ENCODE data around the gene UQCR10.

The UQCR10 gene

DNA sequence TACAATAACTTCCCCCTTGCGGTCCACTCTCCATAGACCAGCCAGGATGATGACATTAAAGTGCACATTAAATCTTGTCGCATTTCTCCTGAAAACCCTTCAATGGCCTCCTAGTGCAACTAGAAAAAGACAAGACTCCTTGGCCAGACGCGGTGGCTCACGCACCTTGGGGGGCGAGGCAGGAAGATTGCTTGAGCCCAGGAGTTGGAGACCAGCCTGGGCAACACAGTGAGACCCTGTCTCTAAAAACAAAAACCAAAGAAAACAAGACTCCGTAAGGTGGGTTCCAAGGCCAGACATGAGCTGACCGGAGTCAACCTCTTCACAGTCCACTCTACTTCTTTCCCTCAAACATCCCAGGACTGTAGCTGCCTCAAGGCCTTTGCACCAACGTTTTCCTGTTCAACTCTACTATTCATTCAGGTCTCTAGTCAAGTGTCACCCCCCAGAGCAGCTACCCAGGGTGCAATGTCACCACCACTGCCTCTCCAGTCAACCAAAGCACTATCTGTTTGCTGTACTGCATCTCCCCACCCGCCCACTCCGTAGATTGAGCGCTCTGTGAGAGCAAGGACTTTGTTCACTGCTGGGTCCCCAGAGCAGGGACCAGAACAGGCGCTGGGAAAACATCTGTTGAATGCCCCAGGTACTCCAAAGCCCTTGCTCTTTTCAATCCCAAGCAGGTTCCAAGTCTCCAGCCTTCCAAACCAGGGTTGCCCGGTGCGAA is 1.1 kb upstream of the UQCR10 start:
- DNase-seq, result no peak

- peak; percentile 94 for DNase-seq
These were observed 468 bp upstream of the UQCR10 start, which contains the start of gene ZMAT5 for GRCh38 chr22:29766632-29767170. Gene ZMAT5, minus strand, starts transcription at chr22:29767007. Its CDS starts 18,463 bp downstream, at chr22:29748544.

- no peak for DNase-seq
These were observed 1.0 kb downstream of the UQCR10 start for GRCh38 chr22:29768052-29768693.

DNA sequence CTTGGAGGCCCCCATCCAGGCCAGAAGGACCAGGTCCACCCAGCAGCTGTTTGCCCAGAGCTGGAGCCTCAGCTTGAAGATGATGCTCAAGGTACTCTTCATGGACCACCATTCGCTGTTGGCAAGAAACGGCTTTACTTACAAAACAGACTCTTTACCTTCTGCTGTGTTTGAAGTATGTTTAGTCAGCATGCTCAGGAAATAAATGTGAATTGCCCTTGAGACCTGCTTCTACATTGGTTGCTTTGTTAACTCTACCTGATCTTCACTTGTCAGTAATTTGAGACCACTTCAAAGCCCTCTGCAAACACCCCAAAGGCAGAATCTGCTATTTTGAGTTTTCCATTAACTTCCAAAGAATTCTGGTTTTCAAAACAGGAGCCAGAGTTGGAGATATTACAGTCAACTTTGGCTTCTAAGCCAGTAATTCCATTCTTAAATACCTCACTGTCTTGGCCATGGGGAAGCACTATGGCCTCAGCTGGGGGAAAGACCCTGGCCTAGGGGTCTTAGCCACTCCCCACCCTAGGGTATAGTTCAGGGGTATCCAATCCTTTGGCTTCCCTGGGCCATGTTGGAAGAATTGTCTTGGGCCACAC is 2.7 kb downstream of the UQCR10 start:
- no peak for DNase-seq

- peak; percentile 83 for DNase-seq
These were observed 5.0 kb downstream of the UQCR10 start for GRCh38 chr22:29772170-29772641.

- no peak for DNase-seq
These were observed 6.1 kb downstream of the UQCR10 start for GRCh38 chr22:29773233-29773632.

GRCh38 chr22:29780220-29780619 is 13.1 kb downstream of the UQCR10 start:
- DNase-seq, result no peak

DNA sequence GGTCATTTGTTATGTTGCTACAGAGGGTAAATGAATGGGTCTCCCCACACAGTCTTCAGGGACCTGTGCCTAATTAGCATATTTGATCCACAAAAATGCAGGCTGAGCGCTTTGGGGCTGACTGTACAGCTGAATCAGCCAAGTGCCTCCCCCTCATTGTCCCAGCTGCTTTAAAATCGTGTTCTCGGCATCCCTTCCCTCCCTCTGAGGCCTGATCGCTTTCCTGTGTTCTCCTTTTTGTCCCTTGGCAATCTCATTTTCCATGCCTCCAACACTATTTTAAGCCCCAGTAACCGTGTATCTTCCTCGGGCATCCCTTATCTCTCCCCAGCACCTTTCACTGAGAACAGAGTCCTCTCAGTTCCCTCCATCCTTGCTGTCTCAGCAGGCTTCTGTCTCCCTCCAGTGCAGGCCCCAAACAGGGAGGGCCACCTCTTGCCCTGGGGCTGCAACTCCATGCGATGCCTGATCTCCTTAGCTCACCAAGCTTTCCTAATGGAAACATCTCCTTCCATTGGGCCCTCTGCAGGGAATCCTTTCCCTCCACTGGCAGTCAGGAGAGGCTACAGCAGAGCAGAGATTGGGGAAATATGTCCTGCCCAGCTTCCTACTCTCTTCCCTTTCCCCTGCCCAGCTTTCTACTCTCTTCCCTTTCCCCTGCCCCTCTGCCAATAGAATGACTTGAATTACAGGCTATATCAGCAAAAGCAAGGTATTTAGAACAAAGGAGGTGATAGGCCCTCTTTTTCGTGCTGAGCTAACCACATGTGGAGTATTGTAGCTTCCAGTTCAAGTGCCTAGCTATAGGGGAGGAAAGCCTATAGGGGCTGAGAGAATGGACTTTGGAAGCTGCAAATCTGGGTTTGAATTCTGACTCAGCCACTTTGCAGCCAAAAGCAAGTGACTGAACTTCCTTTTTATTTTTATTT is 13.8 kb downstream of the UQCR10 start:
- no peak for DNase-seq

- DNase-seq, result no peak
These were observed 15.1 kb downstream of the UQCR10 start for GRCh38 chr22:29782061-29782845.

DNA sequence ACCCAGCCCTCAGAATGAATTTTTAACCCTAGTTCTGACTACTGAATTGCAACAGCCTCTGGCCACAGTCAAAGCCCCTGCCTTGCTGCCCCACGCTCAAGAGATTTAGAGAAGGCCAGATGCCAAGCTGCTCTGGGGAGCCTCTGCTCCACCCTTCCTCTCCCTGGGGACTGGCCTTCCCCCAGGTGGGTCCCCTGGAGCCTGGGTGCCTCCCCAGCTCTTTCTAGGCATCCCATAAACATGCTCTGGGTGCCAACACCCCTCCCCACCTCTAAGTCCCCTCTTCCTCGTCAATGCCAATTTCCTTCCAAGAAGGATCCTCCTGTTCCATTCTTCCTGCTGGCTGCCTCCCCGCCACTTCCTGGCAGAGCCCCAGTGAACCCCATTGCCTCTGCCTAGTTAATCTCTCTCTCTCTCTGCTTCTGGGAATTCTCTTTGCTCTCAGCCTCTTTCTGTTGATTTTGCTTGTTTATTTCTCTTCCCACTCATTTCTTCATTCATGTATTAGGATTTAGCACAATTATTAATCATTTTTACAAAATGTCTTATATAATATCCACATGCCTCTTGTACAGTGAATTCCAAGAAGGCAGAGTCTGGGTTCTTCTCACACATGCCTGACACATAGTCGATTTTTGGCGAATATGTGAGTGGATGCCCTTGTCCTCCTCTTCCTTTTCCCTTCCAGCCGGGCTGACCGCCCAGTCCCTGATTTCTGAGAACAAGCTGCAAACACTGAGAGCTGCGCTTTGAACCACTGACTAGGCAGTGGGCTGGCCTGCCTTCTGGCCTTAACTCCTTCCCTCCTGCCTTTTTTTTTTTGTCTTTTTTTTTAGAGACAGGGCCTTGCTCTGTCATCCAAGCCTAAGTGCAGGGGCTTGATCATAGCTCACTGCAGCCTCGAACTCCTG is 17.5 kb downstream of the UQCR10 start:
- DNase-seq, result peak; percentile 2

DNA sequence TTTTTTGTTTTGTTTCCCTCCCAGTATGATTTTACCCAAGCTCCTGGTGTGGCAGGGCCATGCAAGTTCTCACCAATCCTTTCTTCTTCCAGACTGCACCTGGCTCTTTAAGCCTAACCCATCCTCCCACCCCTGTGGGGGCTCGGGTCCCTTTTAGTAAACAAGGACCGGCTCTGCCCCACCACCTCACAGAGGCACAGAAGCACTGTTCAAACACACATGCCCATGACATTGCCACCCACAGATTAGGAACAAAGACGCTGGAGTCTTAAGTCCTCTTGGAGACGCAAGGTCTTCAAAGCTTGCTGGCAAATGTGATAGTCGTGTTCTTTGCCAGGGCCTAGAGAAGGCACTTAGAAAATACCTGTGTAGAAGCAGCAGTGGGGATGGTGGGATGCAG is 18.9 kb downstream of the UQCR10 start:
- DNase-seq, result no peak

DNA sequence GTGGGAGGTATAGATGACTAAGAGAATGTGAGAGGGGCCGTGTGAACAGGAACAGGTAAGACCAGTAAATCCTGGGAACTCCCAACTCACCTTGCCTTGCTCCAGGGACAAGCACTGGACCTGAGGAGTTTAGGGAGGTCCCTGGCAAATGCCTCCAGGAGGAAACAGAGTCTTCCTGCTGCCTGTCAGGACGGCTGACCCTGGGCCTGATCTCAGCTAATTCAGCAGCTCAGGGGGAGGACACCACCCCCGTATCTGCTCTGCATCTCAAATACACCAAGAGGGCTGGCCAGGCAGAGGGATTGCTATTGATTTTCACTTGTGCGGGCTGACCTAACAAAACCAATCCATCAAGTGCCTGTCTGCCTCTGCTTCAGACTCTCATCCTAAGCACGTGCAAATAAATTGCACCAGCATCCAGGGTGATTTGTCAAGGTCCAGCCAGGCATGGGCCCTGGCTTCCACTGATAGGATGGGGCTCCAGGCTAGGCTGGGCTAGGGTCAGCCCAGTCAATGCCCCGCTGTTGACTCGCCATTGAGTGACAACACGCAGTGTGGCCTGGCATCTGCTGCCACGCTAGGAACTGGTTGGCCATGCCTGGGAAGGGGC is 20.3 kb downstream of the UQCR10 start:
- no peak for DNase-seq

GRCh38 chr22:29788339-29789279 is 21.4 kb downstream of the UQCR10 start:
- DNase-seq, result no peak

GRCh38 chr22:29790061-29790460 is 22.9 kb downstream of the UQCR10 start:
- no peak for DNase-seq

DNA sequence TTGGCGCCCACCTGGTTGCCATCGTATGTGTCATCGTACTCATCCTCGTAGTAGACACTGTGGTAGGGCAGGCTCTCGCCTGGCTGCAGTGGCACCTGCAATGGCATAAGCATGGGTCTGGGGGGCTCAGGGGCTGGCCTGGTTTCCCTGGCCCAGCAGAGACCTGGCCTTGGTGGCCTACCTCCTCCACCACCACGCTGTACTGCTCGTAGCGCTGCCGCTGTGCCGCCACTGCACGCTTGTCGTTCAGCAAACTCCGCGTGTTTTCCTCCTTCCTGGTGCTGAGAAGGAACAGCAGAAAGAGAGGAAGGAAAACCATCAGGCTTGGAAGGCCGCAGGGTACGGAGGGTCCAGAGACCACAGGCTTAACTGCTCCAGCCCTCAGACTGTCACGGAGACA is 26.2 kb downstream of the UQCR10 start:
- DNase-seq, result no peak

GRCh38 chr22:29795663-29796062 is 28.5 kb downstream of the UQCR10 start:
- DNase-seq, result no peak

GRCh38 chr22:29797351-29797750 is 30.2 kb downstream of the UQCR10 start:
- no peak for DNase-seq

DNA sequence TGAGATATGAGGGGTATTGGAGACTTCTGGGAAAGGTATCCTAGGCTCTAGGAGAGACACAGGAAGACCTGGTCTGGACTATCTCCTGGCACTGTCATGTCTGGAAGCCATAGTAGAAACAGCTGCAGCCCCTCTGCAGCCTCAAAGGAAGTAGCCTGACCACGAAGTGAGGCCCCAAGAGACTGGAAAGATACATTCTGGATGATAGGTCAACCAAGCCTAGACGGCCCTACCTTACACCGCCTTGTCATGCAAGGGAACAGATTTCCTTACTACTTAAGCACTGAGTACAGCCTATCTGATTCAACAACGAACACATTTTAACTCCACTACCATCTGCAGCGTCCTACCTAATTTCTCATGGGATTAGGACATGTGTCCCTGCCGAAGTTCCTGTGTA is 31.1 kb downstream of the UQCR10 start:
- no peak for DNase-seq

DNA sequence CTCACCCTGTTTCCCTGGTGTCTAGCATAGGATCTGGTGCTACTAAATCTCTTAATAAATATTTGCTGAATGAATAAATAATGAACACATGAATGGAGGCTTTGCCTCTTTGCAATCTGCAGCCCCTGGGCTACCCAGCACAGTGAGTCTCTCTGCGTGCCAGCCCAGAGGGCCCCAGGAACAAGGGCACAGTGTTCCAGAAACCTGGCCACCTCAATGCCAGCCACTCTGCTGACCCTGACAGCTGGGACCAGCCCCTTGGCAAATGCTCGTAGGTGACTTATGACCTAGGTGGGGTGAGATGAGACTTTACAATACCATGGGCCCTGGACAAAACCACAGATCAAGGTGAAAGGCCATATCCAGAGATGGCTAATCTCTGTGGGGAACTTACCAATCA is 31.6 kb downstream of the UQCR10 start:
- no peak for DNase-seq
